Transverse colon (tissue), 4 donors: Measurements from ENCODE around the gene JAKMIP2. TPM values are rescaled to one million over a fixed set of nuclear protein-coding genes. Genes with fewer than 3 reads are reported as not detected.
"Not testable (repeated sequence)": the region's sequence is repeated elsewhere in the genome, so short reads cannot be mapped to it uniquely, and the experiment has no call there.

Source experiments
- DNase-seq: peaks from one replicate; pipeline ENCODE4 v3.0.0-alpha.2; 2019
- H3K27ac ChIP-seq, 4 donors: fragments of 200-600 bp; sonication (generic); 2 replicates each; pipeline ENCODE4 v1.5.1; 2016 to 2018; ENCODE audit warnings: inconsistent platforms in 4 of 4
- H3K27me3 ChIP-seq: fragments of 200-600 bp; sonication (generic); 2 replicates; pipeline ENCODE4 v1.5.1; 2017; ENCODE audit warnings: inconsistent platforms
- H3K36me3 ChIP-seq, 4 donors: fragments of 200-600 bp; sonication (generic); 2 replicates each; pipeline ENCODE4 v1.5.1; 2017 to 2019; ENCODE audit warnings: inconsistent platforms in 4 of 4
- H3K4me1 ChIP-seq, 4 donors: fragments of 200-600 bp; sonication (generic); 2 replicates each; pipeline ENCODE4 v1.5.1; 2017 to 2020; ENCODE audit warnings: inconsistent platforms in 4 of 4
- H3K4me3 ChIP-seq, 4 donors: fragments of 200-600 bp; sonication (generic); 1 replicate in 1 of 4; 2 replicates in 3 of 4; pipeline versions ENCODE4 v1.5.1 to v1.6.1; 2017 to 2019; ENCODE audit warnings: inconsistent platforms in 4 of 4
- H3K9me3 ChIP-seq, 2 donors: fragments of 200-600 bp; sonication (generic); 2 replicates each; pipeline ENCODE4 v1.5.1; 2017 to 2019; ENCODE audit warnings: inconsistent platforms in 2 of 2
- EP300 ChIP-seq: sonication (generic); formaldehyde crosslinking; IDR thresholded peaks from one replicate; pipeline ENCODE4 v1.6.1; 2017; ENCODE audit warnings: antibody characterized with exemption, low read depth
- POLR2A ChIP-seq: fragments of 450-650 bp; IDR thresholded peaks from one replicate; pipeline ENCODE4 v1.6.1; 2016; ENCODE audit warnings: antibody characterized with exemption, mild to moderate bottlenecking, moderate library complexity
- POLR2AphosphoS5 ChIP-seq, 3 donors: sonication (generic); formaldehyde crosslinking; IDR thresholded peaks; one replicate each; pipeline ENCODE4 v1.6.1; 2016; ENCODE audit warnings: antibody characterized with exemption in 3 of 3
- WGBS, 2 donors: methylation state at CpG; one replicate each; pipeline ENCODE4 v1.1.5; 2018; ENCODE audit warnings: low coverage in 1 of 2; 5-methylcytosine and 5-hydroxymethylcytosine counted together
- in situ Hi-C, 4 donors: fragments of 200-750 bp; cut with MboI; loops; one replicate each; pipeline versions ENCODE4 v1.15.0 to v1.15.1; 2017; ENCODE audit warnings: low sequenced_read_pairs in 3 of 4, low pct_ligation_motif_present in 1 of 4, low pct_unique_long_range_greater_than_20kb in 1 of 4
- intact Hi-C: fragments of 100-400 bp; cut with DNase I; formaldehyde crosslinking; loops from one replicate; pipeline ENCODE4 v1.15.1; 2023; ENCODE audit warnings: low total_unique reads
- total RNA-seq, 4 donors: library from RNA; depleted of rRNA; stranded (reverse); fragments of >200 nt; gene quantifications; one replicate each; pipeline ENCODE4 v1.1.0, GENCODE V29; 2016
- TF ChIP-seq, protein P1 (sequence below), 5 experiments: fragments of 200-600 bp in 3 of 5; fragments of 450-650 bp in 2 of 5; sonication (generic) in 3 of 5; IDR thresholded peaks; 1 replicate in 2 of 5; 2 replicates in 3 of 5; pipeline ENCODE4 v1.5.1; 2016 to 2017; ENCODE audit warnings: antibody characterized with exemption in 5 of 5, inconsistent platforms in 3 of 5, mild to moderate bottlenecking in 2 of 5, moderate library complexity in 1 of 5

JAKMIP2 gene
- total RNA-seq, 4 donors from 2014 or later, result 0.37 to 0.79 (median 0.40) TPM

DNA sequence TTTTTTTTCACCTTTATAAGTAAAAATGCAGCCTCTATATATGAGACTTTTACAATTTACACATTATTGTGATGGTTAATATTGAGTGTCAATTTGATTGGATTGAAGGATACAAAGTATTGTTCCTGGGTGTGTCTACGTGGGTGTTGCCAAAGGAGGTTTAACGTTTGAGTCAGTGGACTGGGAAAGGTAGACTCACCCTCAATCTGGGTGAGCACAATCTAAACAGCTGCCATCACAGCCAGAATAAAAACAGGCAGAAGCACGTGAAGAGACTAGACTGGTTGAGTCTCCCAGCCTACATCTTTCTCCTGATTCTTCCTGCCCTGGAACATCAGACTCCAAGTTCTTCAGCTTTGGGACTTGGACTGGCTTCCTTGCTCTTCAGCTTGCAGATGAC lies 139.9 kb downstream of the JAKMIP2 start:
- H3K4me3 ChIP-seq, result no peak overlapping the region
- 63% methylated on average over 3 of the region's 3 CpGs; no CpG with 5 or more reads in 1 of the 2 donors for WGBS, 2 donors
- H3K36me3 ChIP-seq, result no peaks in the 10 kb centered on the region
- DNase-seq, result no peak
- H3K27ac ChIP-seq, result no peak overlapping the region
- in situ Hi-C loops, result no loop called here
- no peak for TF ChIP-seq POLR2AphosphoS5 (IDR thresholded peaks at IDR 0.05)
- no peak for TF ChIP-seq POLR2A
- TF ChIP-seq, protein P1, sequence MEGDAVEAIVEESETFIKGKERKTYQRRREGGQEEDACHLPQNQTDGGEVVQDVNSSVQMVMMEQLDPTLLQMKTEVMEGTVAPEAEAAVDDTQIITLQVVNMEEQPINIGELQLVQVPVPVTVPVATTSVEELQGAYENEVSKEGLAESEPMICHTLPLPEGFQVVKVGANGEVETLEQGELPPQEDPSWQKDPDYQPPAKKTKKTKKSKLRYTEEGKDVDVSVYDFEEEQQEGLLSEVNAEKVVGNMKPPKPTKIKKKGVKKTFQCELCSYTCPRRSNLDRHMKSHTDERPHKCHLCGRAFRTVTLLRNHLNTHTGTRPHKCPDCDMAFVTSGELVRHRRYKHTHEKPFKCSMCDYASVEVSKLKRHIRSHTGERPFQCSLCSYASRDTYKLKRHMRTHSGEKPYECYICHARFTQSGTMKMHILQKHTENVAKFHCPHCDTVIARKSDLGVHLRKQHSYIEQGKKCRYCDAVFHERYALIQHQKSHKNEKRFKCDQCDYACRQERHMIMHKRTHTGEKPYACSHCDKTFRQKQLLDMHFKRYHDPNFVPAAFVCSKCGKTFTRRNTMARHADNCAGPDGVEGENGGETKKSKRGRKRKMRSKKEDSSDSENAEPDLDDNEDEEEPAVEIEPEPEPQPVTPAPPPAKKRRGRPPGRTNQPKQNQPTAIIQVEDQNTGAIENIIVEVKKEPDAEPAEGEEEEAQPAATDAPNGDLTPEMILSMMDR (IDR thresholded peaks at IDR 0.05), result no peak
- no peak for TF ChIP-seq EP300
- no peaks in the 10 kb centered on the region for H3K4me1 ChIP-seq
- no peaks in the 10 kb centered on the region for H3K27me3 ChIP-seq
- intact Hi-C loops, result no loop called here
- H3K9me3 ChIP-seq, result no peaks in the 10 kb centered on the region

DNA sequence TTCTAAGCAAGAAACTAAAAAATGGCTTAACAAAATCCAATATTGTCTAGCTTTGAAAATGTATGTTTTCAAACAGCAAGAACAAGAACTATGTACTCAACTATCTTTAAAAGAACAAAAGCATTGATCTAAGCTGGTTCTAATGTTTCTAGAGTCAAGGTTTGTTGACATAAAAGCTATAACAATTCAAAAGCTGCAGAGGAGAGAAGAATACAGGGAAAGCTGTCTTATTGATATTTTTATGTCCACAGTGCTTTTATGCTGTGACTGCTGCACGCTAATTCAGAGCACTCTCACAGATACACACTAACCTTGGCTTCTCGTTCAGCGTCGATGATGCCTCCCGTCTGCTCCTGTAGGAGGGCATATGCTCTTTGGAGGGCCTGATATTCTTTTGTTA lies 143.2 kb downstream of the JAKMIP2 start:
- TF ChIP-seq, protein P1 (IDR thresholded peaks at IDR 0.05), result no peak
- TF ChIP-seq POLR2A, result no peak
- TF ChIP-seq POLR2AphosphoS5 (IDR thresholded peaks at IDR 0.05), result no peak
- no peak for TF ChIP-seq EP300
- no peaks in the 10 kb centered on the region for H3K36me3 ChIP-seq
- no peaks in the 10 kb centered on the region for H3K27me3 ChIP-seq
- no peaks in the 10 kb centered on the region for H3K9me3 ChIP-seq
- H3K27ac ChIP-seq, result no peak overlapping the region
- DNase-seq, result no peak
- no peak overlapping the region for H3K4me3 ChIP-seq
- intact Hi-C loops, result no loop called here
- in situ Hi-C loops, result no loop called here
- no peaks in the 10 kb centered on the region for H3K4me1 ChIP-seq
- 76 to 81% methylated on average over 5 of the region's 5 CpGs for WGBS, 2 donors

DNA sequence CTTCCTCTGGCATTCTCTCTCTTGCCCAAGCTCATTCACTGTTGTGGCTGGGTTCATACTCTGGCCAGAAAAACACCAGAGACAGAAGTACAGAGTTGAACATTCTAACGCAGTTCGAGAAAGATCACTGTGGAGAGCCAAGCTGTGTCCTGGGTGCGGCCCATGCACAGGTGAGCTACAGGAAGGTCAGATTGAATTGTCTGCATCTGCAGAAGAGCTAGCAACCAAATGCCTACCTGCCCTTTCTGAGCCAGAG lies 145.9 kb downstream of the JAKMIP2 start:
- Histone ChIP-seq H3K4me1 (no peaks in the 10 kb centered on the region), H3K27ac (no peak overlapping the region), H3K4me3 (no peak overlapping the region), H3K9me3 (no peaks in the 10 kb centered on the region), H3K36me3 (no peaks in the 10 kb centered on the region), H3K27me3 (no peaks in the 10 kb centered on the region)
- DNase-seq, result no peak
- in situ Hi-C loops (no loop called here), intact Hi-C loops (no loop called here)
- WGBS, 2 donors, result 89 to 90% methylated on average over 3 of the region's 3 CpGs
- no peak for TF ChIP-seq EP300
- no peak for TF ChIP-seq POLR2AphosphoS5 (IDR thresholded peaks at IDR 0.05)
- no peak for TF ChIP-seq POLR2A
- TF ChIP-seq, protein P1 (IDR thresholded peaks at IDR 0.05), result no peak

DNA sequence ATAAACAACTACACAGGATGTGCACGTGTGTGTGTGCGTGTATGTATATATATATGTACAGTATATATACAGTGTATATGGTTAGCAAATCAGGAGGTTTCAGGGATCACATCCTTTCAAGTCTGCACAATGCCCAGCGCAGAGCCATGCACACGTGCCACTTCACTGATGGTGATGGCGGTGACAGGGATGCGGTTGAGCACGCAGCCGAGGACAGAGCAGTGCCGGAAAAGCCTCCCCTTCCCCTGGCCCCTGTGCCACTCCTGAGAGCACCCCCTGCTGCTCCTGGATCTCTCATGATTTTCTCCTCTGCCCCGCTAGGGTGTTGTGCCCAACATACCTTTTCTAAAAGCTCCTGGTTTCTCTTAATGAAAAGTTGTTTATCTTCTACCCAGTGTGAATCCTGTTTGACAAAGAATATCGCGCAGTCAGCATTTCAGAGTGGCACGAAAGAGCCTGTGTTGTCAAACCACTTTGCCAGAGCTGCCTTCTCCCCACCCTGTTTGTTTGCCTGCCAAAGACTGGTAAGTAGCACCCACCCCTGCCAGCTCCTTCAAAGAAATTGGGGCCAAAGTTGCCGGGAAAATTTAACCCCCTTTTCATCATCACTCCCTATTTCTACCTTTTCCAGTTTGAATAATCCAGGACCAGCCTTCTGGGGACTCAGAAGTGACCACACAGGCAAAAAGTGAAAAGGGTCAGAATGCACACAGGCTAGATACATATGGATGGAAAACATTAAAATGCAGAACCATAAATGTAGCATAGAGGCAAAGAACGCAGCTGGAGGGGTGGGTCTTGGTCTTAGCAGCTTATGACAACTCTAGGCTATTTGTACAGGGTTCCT lies 146.4 kb downstream of the JAKMIP2 start:
- WGBS, 2 donors, result 92 to 96% methylated on average over 4 to 15 of the region's 15 CpGs
- no peak for TF ChIP-seq EP300
- TF ChIP-seq, protein P1 (IDR thresholded peaks at IDR 0.05), result no peak
- no peak for TF ChIP-seq POLR2A
- TF ChIP-seq POLR2AphosphoS5 (IDR thresholded peaks at IDR 0.05), result no peak
- no peaks in the 10 kb centered on the region for H3K27me3 ChIP-seq
- H3K27ac ChIP-seq, result no peak overlapping the region
- H3K4me1 ChIP-seq, result no peaks in the 10 kb centered on the region
- H3K4me3 ChIP-seq, result no peak overlapping the region
- no peaks in the 10 kb centered on the region for H3K9me3 ChIP-seq
- no peak for DNase-seq
- no peaks in the 10 kb centered on the region for H3K36me3 ChIP-seq
- intact Hi-C loops, result no loop called here
- in situ Hi-C loops, result no loop called here

DNA sequence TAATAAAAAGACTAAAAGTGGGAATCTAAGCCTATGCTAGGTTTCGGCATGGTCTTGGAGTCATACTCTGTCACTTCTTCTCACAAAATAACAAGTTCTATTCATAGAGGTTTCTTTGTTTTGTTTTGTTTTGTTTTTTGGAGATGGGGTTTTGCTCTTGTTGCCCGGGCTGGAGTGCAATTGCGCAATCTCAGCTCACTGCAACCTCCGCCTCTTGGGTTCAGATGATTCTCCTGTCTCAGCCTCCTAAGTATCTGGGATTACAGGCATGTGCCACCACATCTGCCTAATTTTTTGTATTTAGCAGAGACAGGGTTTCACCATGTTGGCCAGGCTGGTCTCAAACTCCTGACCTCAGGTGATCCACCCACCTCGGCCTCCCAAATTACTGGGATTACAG lies 147.1 kb downstream of the JAKMIP2 start:
- intact Hi-C loops, H3K9me3 ChIP-seq, H3K36me3 ChIP-seq, H3K4me3 ChIP-seq, DNase-seq, H3K27ac ChIP-seq, H3K4me1 ChIP-seq, H3K27me3 ChIP-seq, in situ Hi-C loops: not testable (repeated sequence)
- 87 to 91% methylated on average over 4 to 5 of the region's 5 CpGs for WGBS, 2 donors
